Skeletal muscle satellite cell (primary cell): Measurements from ENCODE around the gene ANKRD65. TPM values are rescaled to one million over a fixed set of nuclear protein-coding genes. Genes with fewer than 3 reads are reported as not detected.
A peak's percentile ranks its signal among the peaks of the same experiment; 100 is the strongest.
"Not testable (repeated sequence)": the region's sequence is repeated elsewhere in the genome, so short reads cannot be mapped to it uniquely, and the experiment has no call there.

Experiments used
- H3K27me3 ChIP-seq: 2 replicates; pipeline ENCODE4 v1.7.0; 2013; ENCODE audit warnings: low read length; ENCODE audit not compliant: control insufficient read depth, insufficient read depth
- H3K36me3 ChIP-seq: 2 replicates; pipeline ENCODE4 v1.7.0; 2013; ENCODE audit warnings: mild to moderate bottlenecking, control low read depth, low read length; ENCODE audit not compliant: insufficient read depth
- H3K4me1 ChIP-seq: 2 replicates; pipeline ENCODE4 v1.7.0; 2013; ENCODE audit warnings: low read length; ENCODE audit not compliant: control insufficient read depth, insufficient read depth
- H3K4me2 ChIP-seq: 2 replicates; pipeline ENCODE4 v1.7.0; 2013; ENCODE audit warnings: mild to moderate bottlenecking, low read length
- H3K4me3 ChIP-seq: 2 replicates; pipeline ENCODE4 v1.7.0; 2013; ENCODE audit warnings: low read length
- H3K9ac ChIP-seq: 2 replicates; pipeline ENCODE4 v1.7.0; 2013; ENCODE audit warnings: mild to moderate bottlenecking, low read depth, low read length, moderate library complexity
- H3K9me3 ChIP-seq: replicated peaks from 2 replicates; pipeline ENCODE4 v1.7.0; 2013; ENCODE audit warnings: mild to moderate bottlenecking, control low read depth, low read length
- total RNA-seq: library from RNA; depleted of rRNA; stranded (reverse); fragments of >200 nt; gene quantifications from 2 replicates; pipeline ENCODE4 v1.2.3, GENCODE V29; 2012; rRNA removed

Gene ANKRD65
- total RNA-seq: under 0.01 TPM in 2 replicates

GRCh38 chr1:1421147-1421906, at the start of gene ANKRD65:
Gene ANKRD65 (minus strand): TSS chr1:1421276. CDS start chr1:1421005, 271 bp downstream.
- Histone ChIP-seq H3K27me3 (no peaks in the 10 kb centered on the region), H3K9ac (peak within 1 kb of the TSS; percentile 30), H3K4me1 (no peaks in the 10 kb centered on the region), H3K4me3 (peak within 1 kb of the TSS; percentile 62), H3K36me3 (no peaks in the 10 kb centered on the region), H3K9me3 (no peaks in the 10 kb centered on the region), H3K4me2 (peak within 1 kb of the TSS; percentile 77)

GRCh38 chr1:1468196-1468985, 47.3 kb upstream of the ANKRD65 start:
- not testable (repeated sequence) for H3K4me1 ChIP-seq, H3K9me3 ChIP-seq, H3K4me2 ChIP-seq, H3K27me3 ChIP-seq, H3K36me3 ChIP-seq, H3K4me3 ChIP-seq, H3K9ac ChIP-seq

GRCh38 chr1:1463312-1463711, 42.2 kb upstream of the ANKRD65 start:
- Histone ChIP-seq H3K4me1 (peaks cover 10% of the 10 kb centered on the region), H3K4me2 (no peak overlapping the region), H3K9me3 (no peaks in the 10 kb centered on the region), H3K27me3 (no peaks in the 10 kb centered on the region), H3K4me3 (no peak overlapping the region), H3K36me3 (no peaks in the 10 kb centered on the region), H3K9ac (no peak overlapping the region)

- Histone ChIP-seq H3K27me3 (no peaks in the 10 kb centered on the region), H3K4me1 (peaks cover 10% of the 10 kb centered on the region), H3K36me3 (no peaks in the 10 kb centered on the region), H3K4me2 (peak overlapping the region; percentile 50), H3K9ac (no peak overlapping the region), H3K4me3 (no peak overlapping the region), H3K9me3 (no peaks in the 10 kb centered on the region)
These were observed 41.4 kb upstream of the ANKRD65 start for GRCh38 chr1:1462318-1462966.

GRCh38 chr1:1461721-1462317, 40.7 kb upstream of the ANKRD65 start:
- Histone ChIP-seq H3K4me1 (peaks cover 10% of the 10 kb centered on the region), H3K36me3 (no peaks in the 10 kb centered on the region), H3K4me2 (peak overlapping the region; percentile 50), H3K4me3 (no peak overlapping the region), H3K9me3 (no peaks in the 10 kb centered on the region), H3K27me3 (no peaks in the 10 kb centered on the region), H3K9ac (no peak overlapping the region)

GRCh38 chr1:1460540-1461130, 39.6 kb upstream of the ANKRD65 start:
- H3K9me3 ChIP-seq: no peaks in the 10 kb centered on the region
- H3K9ac ChIP-seq: no peak overlapping the region
- no peak overlapping the region for H3K4me3 ChIP-seq
- no peaks in the 10 kb centered on the region for H3K36me3 ChIP-seq
- H3K4me2 ChIP-seq: no peak overlapping the region
- no peaks in the 10 kb centered on the region for H3K27me3 ChIP-seq
- H3K4me1 ChIP-seq: peaks cover 10% of the 10 kb centered on the region

GRCh38 chr1:1459711-1460110, 38.6 kb upstream of the ANKRD65 start:
- not testable (repeated sequence) for H3K27me3 ChIP-seq, H3K4me1 ChIP-seq, H3K4me3 ChIP-seq, H3K9ac ChIP-seq, H3K36me3 ChIP-seq, H3K9me3 ChIP-seq, H3K4me2 ChIP-seq

GRCh38 chr1:1459156-1459555, 38.1 kb upstream of the ANKRD65 start:
- not testable (repeated sequence) for H3K9me3 ChIP-seq, H3K27me3 ChIP-seq, H3K36me3 ChIP-seq, H3K4me3 ChIP-seq, H3K9ac ChIP-seq, H3K4me2 ChIP-seq, H3K4me1 ChIP-seq

- H3K9ac ChIP-seq, H3K4me1 ChIP-seq, H3K27me3 ChIP-seq, H3K4me3 ChIP-seq, H3K36me3 ChIP-seq, H3K9me3 ChIP-seq, H3K4me2 ChIP-seq: not testable (repeated sequence)
These were observed 35.7 kb upstream of the ANKRD65 start for GRCh38 chr1:1456683-1457255.

- H3K4me1 ChIP-seq, H3K27me3 ChIP-seq, H3K9me3 ChIP-seq, H3K9ac ChIP-seq, H3K4me3 ChIP-seq, H3K36me3 ChIP-seq, H3K4me2 ChIP-seq: not testable (repeated sequence)
These were observed 34.9 kb upstream of the ANKRD65 start for GRCh38 chr1:1455934-1456333.
